SK-N-SH treated with all-trans-retinoic acid at 6 μM for 48 hours (cell line): Measurements from ENCODE around the gene WFDC10A.
"Not testable (repeated sequence)": the region's sequence is repeated elsewhere in the genome, so short reads cannot be mapped to it uniquely, and the experiment has no call there.

Experiments
- ATAC-seq: fragments of 200-7000 bp; cut with Tn5 transposase; 3 replicates; pipeline ENCODE4 v1.9.1; 2020; ENCODE audit warnings: mild to moderate bottlenecking, moderate library complexity
- ARNTL ChIP-seq: fragments of 450-650 bp; formaldehyde crosslinking; IDR thresholded peaks from 2 replicates; pipeline ENCODE4 v1.5.0; 2020; ENCODE audit warnings: low read depth, mild to moderate bottlenecking, moderate library complexity, borderline replicate concordance
- BACH2 ChIP-seq: fragments of 250-450 bp; sonication (Bioruptor Pico); IDR thresholded peaks from 2 replicates; pipeline ENCODE4 v1.9.0; 2021; ENCODE audit warnings: mild to moderate bottlenecking, borderline replicate concordance
- CREB5 ChIP-seq: fragments of 250-450 bp; sonication (Bioruptor Pico); IDR thresholded peaks from 2 replicates; pipeline ENCODE4 v1.5.1; 2020; ENCODE audit warnings: low read depth, mild to moderate bottlenecking, moderate library complexity
- CSDC2 ChIP-seq: fragments of 250-450 bp; sonication (Bioruptor Pico); IDR thresholded peaks from 2 replicates; pipeline ENCODE4 v1.5.0; 2020; ENCODE audit warnings: mild to moderate bottlenecking, moderate library complexity
- ESRRG ChIP-seq: fragments of 250-450 bp; sonication (Bioruptor Pico); IDR thresholded peaks from 2 replicates; pipeline ENCODE4 v1.6.1; 2021; ENCODE audit warnings: mild to moderate bottlenecking
- GLIS3 ChIP-seq: fragments of 250-450 bp; sonication (Bioruptor Pico); IDR thresholded peaks from 2 replicates; pipeline ENCODE4 v1.5.0; 2020; ENCODE audit warnings: mild to moderate bottlenecking, moderate library complexity
- ISL1 ChIP-seq: fragments of 250-450 bp; sonication (Bioruptor Pico); IDR thresholded peaks from 2 replicates; pipeline ENCODE4 v2.1.2; 2022; ENCODE audit warnings: mild to moderate bottlenecking, moderate library complexity
- OSR1 ChIP-seq: fragments of 250-450 bp; sonication (Bioruptor Pico); IDR thresholded peaks from 2 replicates; pipeline ENCODE4 v1.8.0; 2022; ENCODE audit warnings: moderate library complexity, mild to moderate bottlenecking, inconsistent platforms
- POU6F1 ChIP-seq: fragments of 250-450 bp; sonication (Bioruptor Pico); IDR thresholded peaks from 2 replicates; pipeline ENCODE4 v1.8.0; 2021; ENCODE audit warnings: low read depth, mild to moderate bottlenecking, moderate library complexity, borderline replicate concordance
- PPARA ChIP-seq: fragments of 250-450 bp; sonication (Bioruptor Pico); IDR thresholded peaks from 2 replicates; pipeline ENCODE4 v1.5.0; 2020; ENCODE audit warnings: mild to moderate bottlenecking, borderline replicate concordance
- RARB ChIP-seq: fragments of 250-450 bp; sonication (Bioruptor Pico); IDR thresholded peaks from 2 replicates; pipeline ENCODE4 v1.8.0; 2021; ENCODE audit warnings: mild to moderate bottlenecking, moderate library complexity
- SNAI2 ChIP-seq: fragments of 250-450 bp; sonication (Bioruptor Pico); IDR thresholded peaks from 2 replicates; pipeline ENCODE4 v1.5.0; 2020; ENCODE audit warnings: mild to moderate bottlenecking, moderate library complexity
- TCF4 ChIP-seq: fragments of 250-450 bp; sonication (Bioruptor Pico); IDR thresholded peaks from 2 replicates; pipeline ENCODE4 v1.8.0; 2021; ENCODE audit warnings: mild to moderate bottlenecking, moderate library complexity, borderline replicate concordance
- TOX ChIP-seq: fragments of 250-450 bp; sonication (Bioruptor Pico); IDR thresholded peaks from 2 replicates; pipeline ENCODE4 v1.8.0; 2021; ENCODE audit warnings: mild to moderate bottlenecking, moderate library complexity, borderline replicate concordance
- ZC3H10 ChIP-seq: fragments of 250-450 bp; sonication (Bioruptor Pico); IDR thresholded peaks from 2 replicates; pipeline ENCODE4 v1.5.1; 2021; ENCODE audit warnings: mild to moderate bottlenecking, moderate library complexity
- ZFP3 ChIP-seq: fragments of 250-450 bp; sonication (Bioruptor Pico); IDR thresholded peaks from 2 replicates; pipeline ENCODE4 v1.5.0; 2020; ENCODE audit warnings: mild to moderate bottlenecking, moderate library complexity
- ZFP30 ChIP-seq: fragments of 450-650 bp; formaldehyde crosslinking; IDR thresholded peaks from 2 replicates; pipeline ENCODE4 v1.5.0; 2022; ENCODE audit warnings: mild to moderate bottlenecking, moderate library complexity
- ZNF565 ChIP-seq: fragments of 450-650 bp; formaldehyde crosslinking; conservative IDR thresholded peaks from 2 replicates; pipeline ENCODE4 v1.5.0; 2020; ENCODE audit warnings: low read depth, mild to moderate bottlenecking, moderate library complexity
- ZNF70 ChIP-seq: fragments of 450-650 bp; formaldehyde crosslinking; IDR thresholded peaks from 2 replicates; pipeline ENCODE4 v1.5.0; 2020; ENCODE audit warnings: mild to moderate bottlenecking, moderate library complexity
- TF ChIP-seq, protein P1 (sequence below): fragments of 250-450 bp; sonication (Bioruptor Pico); IDR thresholded peaks from 2 replicates; pipeline ENCODE4 v1.8.0; 2020; ENCODE audit warnings: mild to moderate bottlenecking, moderate library complexity, borderline replicate concordance
- TF ChIP-seq, protein P2 (sequence below): fragments of 250-450 bp; sonication (Bioruptor Pico); IDR thresholded peaks from 2 replicates; pipeline ENCODE4 v1.5.0; 2020; ENCODE audit warnings: mild to moderate bottlenecking, moderate library complexity

The WFDC10A gene

DNA sequence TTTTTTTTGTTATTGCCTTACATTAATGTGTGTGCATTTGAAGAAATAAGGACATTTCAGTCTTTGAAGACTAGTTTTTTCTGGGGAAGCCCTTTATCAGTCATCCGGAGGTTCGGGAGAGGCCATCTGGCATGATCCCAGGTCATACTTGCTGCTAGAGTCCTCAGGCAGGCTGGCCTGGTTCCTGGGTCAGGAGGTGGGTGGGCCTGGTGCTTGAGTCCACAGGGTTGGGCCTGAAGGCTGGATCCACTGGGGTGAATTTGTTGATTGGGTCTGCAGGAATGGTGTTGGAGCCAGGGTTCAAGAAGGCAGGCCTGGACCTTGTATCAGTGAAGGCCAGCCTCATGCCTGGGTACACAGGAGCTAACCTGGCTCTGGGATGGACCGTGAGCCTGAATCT is 17.3 kb downstream of the WFDC10A start:
- TF ChIP-seq TOX (CRISPR knock-in tag) = no peak
- no peak for TF ChIP-seq RARB (CRISPR knock-in tag)
- no peak for TF ChIP-seq ZFP3 (CRISPR knock-in tag)
- TF ChIP-seq ZC3H10 (CRISPR knock-in tag) = no peak
- ATAC-seq = no peak

GRCh38 chr20:45647441-45648050 is 18.0 kb downstream of the WFDC10A start:
- no peak for ATAC-seq
- TF ChIP-seq, protein P1, sequence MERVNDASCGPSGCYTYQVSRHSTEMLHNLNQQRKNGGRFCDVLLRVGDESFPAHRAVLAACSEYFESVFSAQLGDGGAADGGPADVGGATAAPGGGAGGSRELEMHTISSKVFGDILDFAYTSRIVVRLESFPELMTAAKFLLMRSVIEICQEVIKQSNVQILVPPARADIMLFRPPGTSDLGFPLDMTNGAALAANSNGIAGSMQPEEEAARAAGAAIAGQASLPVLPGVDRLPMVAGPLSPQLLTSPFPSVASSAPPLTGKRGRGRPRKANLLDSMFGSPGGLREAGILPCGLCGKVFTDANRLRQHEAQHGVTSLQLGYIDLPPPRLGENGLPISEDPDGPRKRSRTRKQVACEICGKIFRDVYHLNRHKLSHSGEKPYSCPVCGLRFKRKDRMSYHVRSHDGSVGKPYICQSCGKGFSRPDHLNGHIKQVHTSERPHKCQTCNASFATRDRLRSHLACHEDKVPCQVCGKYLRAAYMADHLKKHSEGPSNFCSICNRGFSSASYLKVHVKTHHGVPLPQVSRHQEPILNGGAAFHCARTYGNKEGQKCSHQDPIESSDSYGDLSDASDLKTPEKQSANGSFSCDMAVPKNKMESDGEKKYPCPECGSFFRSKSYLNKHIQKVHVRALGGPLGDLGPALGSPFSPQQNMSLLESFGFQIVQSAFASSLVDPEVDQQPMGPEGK (CRISPR knock-in tag) = no peak
- no peak for TF ChIP-seq GLIS3 (CRISPR knock-in tag)
- TF ChIP-seq, protein P2, sequence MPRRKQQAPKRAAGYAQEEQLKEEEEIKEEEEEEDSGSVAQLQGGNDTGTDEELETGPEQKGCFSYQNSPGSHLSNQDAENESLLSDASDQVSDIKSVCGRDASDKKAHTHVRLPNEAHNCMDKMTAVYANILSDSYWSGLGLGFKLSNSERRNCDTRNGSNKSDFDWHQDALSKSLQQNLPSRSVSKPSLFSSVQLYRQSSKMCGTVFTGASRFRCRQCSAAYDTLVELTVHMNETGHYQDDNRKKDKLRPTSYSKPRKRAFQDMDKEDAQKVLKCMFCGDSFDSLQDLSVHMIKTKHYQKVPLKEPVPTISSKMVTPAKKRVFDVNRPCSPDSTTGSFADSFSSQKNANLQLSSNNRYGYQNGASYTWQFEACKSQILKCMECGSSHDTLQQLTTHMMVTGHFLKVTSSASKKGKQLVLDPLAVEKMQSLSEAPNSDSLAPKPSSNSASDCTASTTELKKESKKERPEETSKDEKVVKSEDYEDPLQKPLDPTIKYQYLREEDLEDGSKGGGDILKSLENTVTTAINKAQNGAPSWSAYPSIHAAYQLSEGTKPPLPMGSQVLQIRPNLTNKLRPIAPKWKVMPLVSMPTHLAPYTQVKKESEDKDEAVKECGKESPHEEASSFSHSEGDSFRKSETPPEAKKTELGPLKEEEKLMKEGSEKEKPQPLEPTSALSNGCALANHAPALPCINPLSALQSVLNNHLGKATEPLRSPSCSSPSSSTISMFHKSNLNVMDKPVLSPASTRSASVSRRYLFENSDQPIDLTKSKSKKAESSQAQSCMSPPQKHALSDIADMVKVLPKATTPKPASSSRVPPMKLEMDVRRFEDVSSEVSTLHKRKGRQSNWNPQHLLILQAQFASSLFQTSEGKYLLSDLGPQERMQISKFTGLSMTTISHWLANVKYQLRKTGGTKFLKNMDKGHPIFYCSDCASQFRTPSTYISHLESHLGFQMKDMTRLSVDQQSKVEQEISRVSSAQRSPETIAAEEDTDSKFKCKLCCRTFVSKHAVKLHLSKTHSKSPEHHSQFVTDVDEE (CRISPR knock-in tag) = no peak
- no peak for TF ChIP-seq OSR1 (CRISPR knock-in tag)
- TF ChIP-seq ZNF565 = no peak
- no peak for TF ChIP-seq SNAI2 (CRISPR knock-in tag)
- TF ChIP-seq ZFP30 = no peak
- TF ChIP-seq CREB5 (CRISPR knock-in tag) = no peak
- TF ChIP-seq ISL1 = no peak
- no peak for TF ChIP-seq ESRRG
- no peak for TF ChIP-seq CSDC2 (CRISPR knock-in tag)
- TF ChIP-seq POU6F1 (CRISPR knock-in tag) = no peak
- TF ChIP-seq ZFP3 (CRISPR knock-in tag) = no peak
- TF ChIP-seq TCF4 (CRISPR knock-in tag) = no peak
- no peak for TF ChIP-seq ARNTL (CRISPR knock-in tag)
- TF ChIP-seq TOX (CRISPR knock-in tag) = no peak
- no peak for TF ChIP-seq PPARA (CRISPR knock-in tag)

DNA sequence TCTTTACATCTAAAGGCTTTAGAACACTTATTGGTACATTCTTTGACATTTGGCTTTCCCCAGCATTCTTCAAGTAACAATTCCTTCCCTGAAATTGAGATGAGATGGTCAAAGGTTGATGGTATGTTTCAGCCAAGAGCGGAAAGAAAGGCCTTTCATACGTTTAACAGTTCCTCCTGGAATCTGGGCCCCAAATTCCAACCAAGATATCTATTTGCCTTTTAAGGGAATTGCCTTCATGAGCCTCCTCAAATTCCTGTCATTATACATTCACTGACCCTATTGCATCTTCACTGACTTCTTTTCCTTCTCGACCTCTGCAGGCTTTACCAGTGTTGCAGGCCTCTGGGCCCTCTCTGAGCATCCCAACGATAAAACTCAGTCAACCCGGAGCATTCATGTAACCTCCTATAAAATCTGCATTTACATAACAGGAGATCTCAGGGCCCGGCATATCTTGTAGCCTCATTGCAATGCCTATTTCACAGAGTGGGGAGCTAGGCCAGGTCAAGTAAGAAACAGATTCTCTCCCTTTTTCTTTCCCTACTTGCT is 19.8 kb downstream of the WFDC10A start:
- no peak for TF ChIP-seq ZFP30
- no peak for TF ChIP-seq ARNTL (CRISPR knock-in tag)
- no peak for TF ChIP-seq CSDC2 (CRISPR knock-in tag)
- TF ChIP-seq BACH2 = no peak
- no peak for TF ChIP-seq ZNF70
- no peak for TF ChIP-seq TOX (CRISPR knock-in tag)
- no peak for TF ChIP-seq SNAI2 (CRISPR knock-in tag)
- no peak for TF ChIP-seq ESRRG
- no peak for TF ChIP-seq ZFP3 (CRISPR knock-in tag)
- TF ChIP-seq RARB (CRISPR knock-in tag) = no peak
- no peak for TF ChIP-seq ZC3H10 (CRISPR knock-in tag)
- no peak for ATAC-seq

DNA sequence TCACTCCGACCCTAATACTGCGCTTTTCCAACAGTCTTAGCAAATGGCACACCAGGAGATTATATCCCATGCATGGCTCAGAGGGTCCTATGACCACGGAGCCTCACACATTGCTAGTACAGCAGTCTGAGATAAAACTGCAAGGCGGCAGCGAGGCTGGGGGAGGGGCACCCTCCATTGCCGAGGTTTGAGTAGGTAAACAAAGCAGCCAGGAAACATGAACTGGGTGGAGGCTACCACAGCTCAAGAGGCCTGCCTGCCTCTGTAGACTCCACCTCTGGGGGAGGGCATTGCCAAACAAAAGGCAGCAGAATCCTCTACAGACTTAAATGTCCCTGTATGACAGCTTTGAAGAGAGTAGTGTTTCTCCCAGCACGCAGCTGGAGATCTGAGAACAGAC is 22.2 kb downstream of the WFDC10A start:
- ATAC-seq = not testable (repeated sequence)

DNA sequence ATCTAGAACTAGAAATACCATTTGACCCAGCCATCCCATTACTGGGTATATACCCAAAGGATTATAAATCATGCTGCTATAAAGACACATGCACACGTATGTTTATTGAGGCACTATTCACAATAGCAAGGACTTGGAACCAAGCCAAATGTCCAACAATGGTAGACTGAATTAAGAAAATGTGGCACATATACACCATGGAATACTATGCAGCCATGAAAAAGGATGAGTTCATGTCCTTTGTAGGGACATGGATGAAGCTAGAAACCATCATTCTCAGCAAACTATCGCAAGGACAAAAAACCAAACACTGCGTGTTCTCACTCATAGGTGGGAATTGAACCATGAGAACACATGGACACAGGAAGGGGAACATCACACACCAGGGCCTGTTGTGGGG is 27.5 kb downstream of the WFDC10A start:
- not testable (repeated sequence) for ATAC-seq
